ENCODE results near the gene CDKAL1. TPM values are rescaled to one million over a fixed set of nuclear protein-coding genes. Genes with fewer than 3 reads are reported as not detected.

Gene CDKAL1
- total RNA-seq, 1 experiment from 2014 or later, result 20.6 TPM

- TF ChIP-seq TEAD4 (CRISPR knock-in tag; IDR thresholded peaks at IDR 0.05), result no peak
- TF ChIP-seq ZNF425 (CRISPR knock-in tag; conservative IDR thresholded peaks at IDR 0.05), result no peak
- no peak for TF ChIP-seq GTF2I (CRISPR knock-in tag; conservative IDR thresholded peaks at IDR 0.05)
- TF ChIP-seq CBFB (CRISPR knock-in tag; IDR thresholded peaks at IDR 0.05; ENCODE audit: low read depth), result no peak
- TF ChIP-seq E2F4 (CRISPR knock-in tag; IDR thresholded peaks at IDR 0.05; ENCODE audit: borderline replicate concordance, low read depth), result no peak
- no peak for TF ChIP-seq CREM (CRISPR knock-in tag; IDR thresholded peaks at IDR 0.05)
- TF ChIP-seq ZNF219 (CRISPR knock-in tag; IDR thresholded peaks at IDR 0.05; ENCODE audit: borderline replicate concordance), result no peak
- no peak for TF ChIP-seq ZNF138 (CRISPR knock-in tag; conservative IDR thresholded peaks at IDR 0.05)
- no peak for TF ChIP-seq USF2 (CRISPR knock-in tag; IDR thresholded peaks at IDR 0.05)
- no peak for TF ChIP-seq TCF7 (CRISPR knock-in tag; IDR thresholded peaks at IDR 0.05; ENCODE audit: low read depth)
- TF ChIP-seq AFF4 (CRISPR knock-in tag; IDR thresholded peaks at IDR 0.05; ENCODE audit: borderline replicate concordance), result no peak
Observed at GRCh38 chr6:20681243-20681684, 147.0 kb downstream of the CDKAL1 start (continued).

- Mint-ChIP-seq H3K9me3 (no peaks in the 10 kb centered on the region), H3K4me1 (peaks cover 28% of the 10 kb centered on the region), H3K4me3 (no peak overlapping the region), H3K27me3 (ENCODE audit: low read depth) (no peaks in the 10 kb centered on the region), H3K36me3 (no peaks in the 10 kb centered on the region), H3K27ac (no peak overlapping the region)
- ChIA-PET CTCF (no interaction called here), POLR2A (no interaction called here)
- no peak for DNase-seq (ENCODE audit: low spot score)
- no peak for ATAC-seq
- TF ChIP-seq ZNF512 (CRISPR knock-in tag; IDR thresholded peaks at IDR 0.05; ENCODE audit: borderline replicate concordance) (no peak), FOXJ3 (CRISPR knock-in tag; IDR thresholded peaks at IDR 0.05; ENCODE audit: borderline replicate concordance) (no peak), NFATC4 (CRISPR knock-in tag; IDR thresholded peaks at IDR 0.05) (no peak), ZNF138 (CRISPR knock-in tag; conservative IDR thresholded peaks at IDR 0.05) (no peak), E2F1 (CRISPR knock-in tag; IDR thresholded peaks at IDR 0.05) (no peak), RELA (CRISPR knock-in tag; IDR thresholded peaks at IDR 0.05; ENCODE audit: borderline replicate concordance) (no peak), JUN (CRISPR knock-in tag; IDR thresholded peaks at IDR 0.05) (no peak), IRF2 (CRISPR knock-in tag; IDR thresholded peaks at IDR 0.05; ENCODE audit: borderline replicate concordance, low read depth) (no peak), FOXK1 (CRISPR knock-in tag; IDR thresholded peaks at IDR 0.05) (no peak), FOXP1 (CRISPR knock-in tag; IDR thresholded peaks at IDR 0.05; ENCODE audit: borderline replicate concordance) (no peak), TCF7 (CRISPR knock-in tag; IDR thresholded peaks at IDR 0.05; ENCODE audit: low read depth) (no peak), ATF3 (CRISPR knock-in tag; conservative IDR thresholded peaks at IDR 0.05) (no peak), ZNF281 (CRISPR knock-in tag; IDR thresholded peaks at IDR 0.05) (no peak), GABPB1 (CRISPR knock-in tag; IDR thresholded peaks at IDR 0.05) (no peak), CREM (CRISPR knock-in tag; IDR thresholded peaks at IDR 0.05) (no peak)
Observed at GRCh38 chr6:20684474-20684873, 150.2 kb downstream of the CDKAL1 start.
